ENCODE results near the gene HSPA2. TPM values are rescaled to one million over a fixed set of nuclear protein-coding genes. Genes with fewer than 3 reads are reported as not detected.

Gene HSPA2
- total and polyA plus RNA-seq, 2 donors (not counting 1 experiment from before 2014, with no cell fraction given) = 3.6 to 19.6 TPM

- Histone ChIP-seq H3K79me2 (ENCODE audit: control insufficient read depth, insufficient read depth, low read length) (peaks cover 96% of the 10 kb centered on the region), H3K9ac (ENCODE audit: low read length) (no peak overlapping the region), H3K4me3 (ENCODE audit: control extremely low read depth in 1 of 5, extremely low read depth in 1 of 5, insufficient read depth in 1 of 5, low read depth in 2 of 5, low read length in 4 of 5) (no peak overlapping the region), H3K36me3 (replicated peaks in 1 of 2; ENCODE audit: control extremely low read depth in 1 of 2, control insufficient read depth in 1 of 2, extremely low read depth in 1 of 2, insufficient read depth in 2 of 2, low read length in 1 of 2) (peaks cover 0 to 5% of the 10 kb centered on the region in 2 experiments), H4K20me1 (ENCODE audit: control insufficient read depth, insufficient read depth, low read length, poor library complexity, severe bottlenecking) (peaks cover 80% of the 10 kb centered on the region), H3K27ac (ENCODE audit: low read length in 2 of 2) (peak overlapping the region; percentile 23 to 63), H3K4me2 (replicated peaks; ENCODE audit: low read depth, low read length, poor library complexity, severe bottlenecking) (peak overlapping the region; percentile 42), H3K4me1 (ENCODE audit: control insufficient read depth in 2 of 2, insufficient read depth in 2 of 2, low read length in 2 of 2) (peaks cover 52 to 64% of the 10 kb centered on the region in 2 donors), H2AFZ (ENCODE audit: insufficient read depth, low read depth, low read length, poor library complexity, severe bottlenecking) (no peak overlapping the region), H3K9me3 (ENCODE audit: control extremely low read depth in 1 of 3, control insufficient read depth in 2 of 3, insufficient read depth in 1 of 3, low read length in 2 of 3) (no peaks in the 10 kb centered on the region), H3K27me3 (replicated peaks in 1 of 4; ENCODE audit: control extremely low read depth in 1 of 4, control insufficient read depth in 3 of 4, insufficient read depth in 4 of 4, low read length in 3 of 4) (no peaks in the 10 kb centered on the region)
- CTCF ChIA-PET = interaction anchor here (0.7 to 10.3 kb wide), 35 partner anchors 9 to 741 kb away, joined by 3 to 92 read pairs (median 4); partner anchors contain the start of gene HSPA2
- ATAC-seq (ENCODE audit: low read depth) (peak; percentile 56), DNase-seq (peak; percentile 83)
- WGBS (ENCODE audit: insufficient coverage) = 0% methylated on average over 1 of the region's 4 CpGs
- intact Hi-C loops (cut with micrococcal nuclease) = loop anchor here (1.0 to 2.0 kb wide), 5 partner anchors 8 to 167 kb away; partner anchors contain the start of gene ZBTB25
- peaks cover 78% of the 10 kb centered on the region for H3K4me1 Mint-ChIP-seq
- H3K27ac Mint-ChIP-seq = peak overlapping the region; percentile 2
- H3K9me3 Mint-ChIP-seq (ENCODE audit: insufficient read depth) = no peaks in the 10 kb centered on the region
- peak overlapping the region; percentile 15 for H3K4me3 Mint-ChIP-seq
- no peaks in the 10 kb centered on the region for H3K27me3 Mint-ChIP-seq
- TF ChIP-seq CTCF (IDR thresholded peaks at IDR 0.05) (peak; percentile 96), EZH2 (IDR thresholded peaks at IDR 0.05; ENCODE audit: borderline replicate concordance, insufficient read depth, low read depth, low read length, poor library complexity, severe bottlenecking) (no peak)
- POLR2A ChIA-PET = interaction anchor here (0.7 kb wide), 2 partner anchors 63 to 166 kb away, joined by 3 read pairs; no protein-coding TSS in a partner anchor
These were observed 29.5 kb upstream of the HSPA2 start for GRCh38 chr14:64510825-64511671.

DNA sequence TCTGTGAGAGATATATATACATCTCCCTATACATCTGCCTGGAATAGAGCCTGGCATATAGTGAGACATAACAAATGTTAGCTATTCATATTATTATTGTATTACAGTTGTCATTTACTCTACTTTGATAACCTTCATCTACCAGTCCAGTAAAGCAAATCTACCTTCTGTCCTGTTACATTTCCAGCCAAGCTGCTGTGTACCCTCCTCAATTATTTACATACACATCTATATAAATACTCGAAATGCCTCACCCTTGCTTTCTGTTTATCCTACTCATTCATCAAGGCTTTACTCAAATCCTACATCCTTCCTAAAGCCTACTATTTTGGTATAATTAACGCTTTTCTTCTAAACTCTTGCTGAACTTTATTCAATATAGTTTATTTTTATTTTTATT lies 27.3 kb upstream of the HSPA2 start:
- no peak overlapping the region for H3K4me3 ChIP-seq (ENCODE audit: control extremely low read depth in 1 of 5, extremely low read depth in 1 of 5, insufficient read depth in 1 of 5, low read depth in 2 of 5, low read length in 4 of 5)
- no peak overlapping the region for H2AFZ ChIP-seq (ENCODE audit: insufficient read depth, low read depth, low read length, poor library complexity, severe bottlenecking)
- peaks cover 96% of the 10 kb centered on the region for H3K79me2 ChIP-seq (ENCODE audit: control insufficient read depth, insufficient read depth, low read length)
- H3K27me3 Mint-ChIP-seq = no peaks in the 10 kb centered on the region
- H3K4me2 ChIP-seq (replicated peaks; ENCODE audit: low read depth, low read length, poor library complexity, severe bottlenecking) = no peak overlapping the region
- no peak overlapping the region for H3K27ac ChIP-seq (ENCODE audit: low read length in 2 of 2)
- ChIA-PET POLR2A (no interaction called here), CTCF (interaction anchor here (1.4 to 10.3 kb wide), 4 partner anchors 11 to 169 kb away, joined by 4 to 92 read pairs (median 40); no protein-coding TSS in a partner anchor)
- H3K9me3 ChIP-seq (ENCODE audit: control extremely low read depth in 1 of 3, control insufficient read depth in 2 of 3, insufficient read depth in 1 of 3, low read length in 2 of 3) = no peaks in the 10 kb centered on the region
- H3K4me1 ChIP-seq (ENCODE audit: control insufficient read depth in 2 of 2, insufficient read depth in 2 of 2, low read length in 2 of 2) = peaks cover 34 to 46% of the 10 kb centered on the region in 2 donors
- intact Hi-C loops (cut with micrococcal nuclease) = no loop called here
- ATAC-seq (ENCODE audit: low read depth) (no peak), DNase-seq (no peak)
- WGBS (ENCODE audit: insufficient coverage) = 100% methylated on average over 1 of the region's 2 CpGs
- peaks cover 0 to 7% of the 10 kb centered on the region in 2 experiments for H3K36me3 ChIP-seq (replicated peaks in 1 of 2; ENCODE audit: control extremely low read depth in 1 of 2, control insufficient read depth in 1 of 2, extremely low read depth in 1 of 2, insufficient read depth in 2 of 2, low read length in 1 of 2)
- H3K4me1 Mint-ChIP-seq = peaks cover 73% of the 10 kb centered on the region
- no peak overlapping the region for H3K9ac ChIP-seq (ENCODE audit: low read length)
- no peak overlapping the region for H3K4me3 Mint-ChIP-seq
- no peak overlapping the region for H3K27ac Mint-ChIP-seq
- TF ChIP-seq CTCF (IDR thresholded peaks at IDR 0.05) (no peak), EZH2 (IDR thresholded peaks at IDR 0.05; ENCODE audit: borderline replicate concordance, insufficient read depth, low read depth, low read length, poor library complexity, severe bottlenecking) (no peak)
- H3K9me3 Mint-ChIP-seq (ENCODE audit: insufficient read depth) = no peaks in the 10 kb centered on the region
- peaks cover 81% of the 10 kb centered on the region for H4K20me1 ChIP-seq (ENCODE audit: control insufficient read depth, insufficient read depth, low read length, poor library complexity, severe bottlenecking)
- H3K27me3 ChIP-seq (replicated peaks in 1 of 4; ENCODE audit: control extremely low read depth in 1 of 4, control insufficient read depth in 3 of 4, insufficient read depth in 4 of 4, low read length in 3 of 4) = no peaks in the 10 kb centered on the region

Data from B cell (primary cell).